Trophoblast cell (in vitro differentiated cells and primary cell): ENCODE data around the gene NKG7.

Experiments
- DNase-seq, 2 donors: peaks; one replicate each; pipeline ENCODE4 v3.0.0-alpha.2; 2016
- H2AFZ ChIP-seq: 2 replicates; pipeline ENCODE4 v1.6.1; 2013; ENCODE audit warnings: low read length, moderate library complexity, mild to moderate bottlenecking; ENCODE audit not compliant: insufficient read depth, poor library complexity
- H2AK5ac ChIP-seq: 2 replicates; pipeline ENCODE4 v1.6.1; 2013; ENCODE audit warnings: mild to moderate bottlenecking, low read length
- H2BK120ac ChIP-seq: 2 replicates; pipeline ENCODE4 v1.6.1; 2013; ENCODE audit warnings: low read length, mild to moderate bottlenecking, moderate library complexity; ENCODE audit not compliant: insufficient read depth, poor library complexity
- H2BK12ac ChIP-seq: 2 replicates; pipeline ENCODE4 v1.6.1; 2013; ENCODE audit warnings: mild to moderate bottlenecking, low read length, moderate library complexity
- H2BK5ac ChIP-seq: 2 replicates; pipeline ENCODE4 v1.6.1; 2013; ENCODE audit warnings: low read length, low read depth, moderate library complexity, mild to moderate bottlenecking; ENCODE audit not compliant: poor library complexity
- H3K14ac ChIP-seq: 2 replicates; pipeline ENCODE4 v1.6.1; 2013; ENCODE audit warnings: mild to moderate bottlenecking, low read length
- H3K18ac ChIP-seq: 2 replicates; pipeline ENCODE4 v1.6.1; 2013; ENCODE audit warnings: mild to moderate bottlenecking, low read length
- H3K23ac ChIP-seq: 2 replicates; pipeline ENCODE4 v1.6.1; 2013; ENCODE audit warnings: low read length
- H3K27ac ChIP-seq: 2 replicates; pipeline ENCODE4 v1.5.1; 2013; ENCODE audit warnings: low read depth, mild to moderate bottlenecking, inconsistent platforms, low read length, moderate library complexity
- H3K27me3 ChIP-seq: 2 replicates; pipeline ENCODE4 v1.6.1; 2013; ENCODE audit warnings: inconsistent platforms, mild to moderate bottlenecking, low read length, moderate library complexity; ENCODE audit not compliant: insufficient read depth
- H3K36me3 ChIP-seq, 2 experiments: 1 replicate in 1 of 2; 2 replicates in 1 of 2; pipeline ENCODE4 v1.6.1; 2013; ENCODE audit warnings: low read length in 2 of 2, mild to moderate bottlenecking in 2 of 2, moderate library complexity in 1 of 2; ENCODE audit not compliant: insufficient read depth in 2 of 2, control insufficient read depth in 1 of 2
- H3K4ac ChIP-seq: 2 replicates; pipeline ENCODE4 v1.6.1; 2013; ENCODE audit warnings: low read depth, mild to moderate bottlenecking, low read length, moderate library complexity
- H3K4me1 ChIP-seq, 2 experiments: 1 replicate in 1 of 2; 2 replicates in 1 of 2; pipeline ENCODE4 v1.6.1; 2013; ENCODE audit warnings: low read length in 2 of 2, mild to moderate bottlenecking in 2 of 2, moderate library complexity in 1 of 2; ENCODE audit not compliant: insufficient read depth in 2 of 2, control insufficient read depth in 1 of 2
- H3K4me2 ChIP-seq: 2 replicates; pipeline ENCODE4 v1.6.1; 2013; ENCODE audit warnings: inconsistent platforms, mild to moderate bottlenecking, low read length, moderate library complexity
- H3K4me3 ChIP-seq: 2 replicates; pipeline ENCODE4 v1.5.1; 2013; ENCODE audit warnings: mild to moderate bottlenecking, low read depth, low read length, inconsistent platforms
- H3K79me1 ChIP-seq: one replicate; pipeline ENCODE4 v1.6.1; 2013; ENCODE audit warnings: low read length
- H3K79me2 ChIP-seq: 2 replicates; pipeline ENCODE4 v1.6.1; 2013; ENCODE audit warnings: low read length, mild to moderate bottlenecking; ENCODE audit not compliant: control insufficient read depth, insufficient read depth, poor library complexity
- H3K9ac ChIP-seq: 2 replicates; pipeline ENCODE4 v1.6.1; 2013; ENCODE audit warnings: mild to moderate bottlenecking, low read length
- H3K9me3 ChIP-seq: 2 replicates; pipeline ENCODE4 v1.6.1; 2013; ENCODE audit warnings: low read depth, mild to moderate bottlenecking, control low read depth, inconsistent platforms, low read length; ENCODE audit not compliant: insufficient read depth
- H4K12ac ChIP-seq: 2 replicates; pipeline ENCODE4 v1.6.1; 2013; ENCODE audit warnings: low read depth, mild to moderate bottlenecking, low read length, moderate library complexity
- H4K8ac ChIP-seq: 2 replicates; pipeline ENCODE4 v1.6.1; 2013; ENCODE audit warnings: low read depth, mild to moderate bottlenecking, low read length, moderate library complexity
- H4K91ac ChIP-seq: one replicate; pipeline ENCODE4 v1.6.1; 2013; ENCODE audit warnings: low read depth, mild to moderate bottlenecking, low read length, moderate library complexity
- WGBS: extraction: QIAGEN DNeasy Blood & Tissue Kit; methylation state at CpG from one replicate; pipeline ENCODE4 v1.1.7; 2013; ENCODE audit warnings: missing lambda C conversion rate; ENCODE audit not compliant: insufficient read length, insufficient coverage; ENCODE audit errors: extremely low coverage; 5-methylcytosine and 5-hydroxymethylcytosine counted together

The NKG7 gene

DNA sequence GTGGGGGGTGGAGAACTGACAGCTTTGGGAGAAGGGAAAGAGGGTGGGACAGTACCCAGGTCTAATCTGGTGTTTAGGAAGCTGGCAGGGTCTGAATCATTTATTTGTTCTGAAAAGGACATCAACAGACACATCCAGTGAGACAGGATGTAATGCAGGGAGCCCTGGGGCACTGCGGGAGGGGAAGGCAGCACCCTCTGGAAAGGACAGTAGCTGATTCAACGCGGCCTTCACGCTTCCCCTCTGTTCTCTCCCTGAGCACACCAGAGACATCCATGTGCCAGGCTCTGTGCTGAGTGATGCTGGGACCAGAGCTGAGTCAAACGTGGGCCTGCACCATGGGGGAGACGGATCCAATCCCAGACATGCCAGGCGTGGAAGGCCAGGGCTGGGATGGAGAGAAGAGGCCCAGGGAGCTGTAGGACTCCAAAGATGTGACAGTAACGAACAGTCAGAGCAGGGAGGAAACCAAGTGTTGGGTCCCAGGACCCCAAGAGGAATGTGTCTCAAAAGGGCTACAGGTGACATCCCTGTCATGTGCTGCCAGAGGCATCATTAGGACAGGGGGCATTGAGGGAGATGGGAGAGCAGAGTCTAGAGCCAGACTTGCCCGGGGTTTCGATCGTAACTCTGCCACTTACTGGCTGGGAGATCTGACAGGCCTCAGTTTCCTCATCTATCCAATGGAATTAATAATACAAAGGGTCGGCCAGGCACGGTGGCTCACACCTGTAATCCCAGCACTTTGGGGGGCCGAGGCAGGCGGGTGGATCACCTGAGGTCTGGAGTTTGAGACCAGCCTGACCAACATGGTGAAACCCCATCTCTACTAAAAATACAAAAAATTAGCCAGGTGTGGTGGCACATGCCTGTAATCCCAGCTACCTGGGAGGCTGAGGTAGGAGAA lies 8.0 kb downstream of the NKG7 start:
- Histone ChIP-seq H3K27me3 (no peaks in the 10 kb centered on the region), H3K36me3 (no peaks in the 10 kb centered on the region), H4K8ac (no peak overlapping the region), H4K91ac (no peak overlapping the region), H2BK120ac (no peak overlapping the region), H3K9me3 (no peaks in the 10 kb centered on the region), H3K79me1 (peaks cover 26% of the 10 kb centered on the region), H4K12ac (no peak overlapping the region), H3K14ac (no peak overlapping the region), H2BK5ac (no peak overlapping the region), H3K4ac (no peak overlapping the region), H3K18ac (no peak overlapping the region), H3K4me1 (peaks cover 18 to 22% of the 10 kb centered on the region in 2 experiments), H2AK5ac (no peak overlapping the region), H2AFZ (no peak overlapping the region), H3K4me3 (no peak overlapping the region), H3K9ac (no peak overlapping the region), H3K27ac (no peak overlapping the region), H3K23ac (no peak overlapping the region), H2BK12ac (no peak overlapping the region), H3K79me2 (peaks cover 16% of the 10 kb centered on the region), H3K4me2 (no peak overlapping the region)
- DNase-seq: no peak
- no CpG with 5 or more reads among the region's 15 CpGs for WGBS

DNA sequence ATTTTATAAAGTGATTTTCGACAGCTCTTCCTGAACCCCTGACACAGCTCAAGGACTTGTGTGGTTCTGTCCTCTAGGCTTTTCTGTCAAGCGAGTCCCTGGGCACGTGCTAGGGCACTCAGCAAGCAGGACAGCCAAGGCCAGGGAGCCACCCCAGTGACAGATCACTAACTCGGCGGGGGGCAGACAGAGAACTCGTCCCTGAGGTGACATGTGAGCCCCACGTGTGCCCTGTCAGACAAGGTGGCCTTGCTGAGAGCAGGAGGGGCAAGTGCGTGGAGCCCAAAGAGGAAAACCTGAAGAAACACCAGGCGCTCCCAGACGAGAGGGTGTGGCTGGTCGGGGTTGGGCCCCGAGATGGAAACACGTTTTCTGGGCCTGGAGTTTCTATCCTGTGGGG lies 11.2 kb downstream of the NKG7 start:
- no peak for DNase-seq
- no CpG with 5 or more reads among the region's 13 CpGs for WGBS
- no peak overlapping the region for H3K4ac ChIP-seq
- H3K27ac ChIP-seq: no peak overlapping the region
- no peak overlapping the region for H3K18ac ChIP-seq
- H3K14ac ChIP-seq: no peak overlapping the region
- no peak overlapping the region for H4K8ac ChIP-seq
- H3K4me2 ChIP-seq: no peak overlapping the region
- H3K27me3 ChIP-seq: no peaks in the 10 kb centered on the region
- no peak overlapping the region for H3K4me3 ChIP-seq
- peaks cover 10 to 13% of the 10 kb centered on the region in 2 experiments for H3K4me1 ChIP-seq
- peaks cover 4% of the 10 kb centered on the region for H3K79me2 ChIP-seq
- H3K79me1 ChIP-seq: peaks cover 8% of the 10 kb centered on the region
- H2BK12ac ChIP-seq: no peak overlapping the region
- no peak overlapping the region for H4K12ac ChIP-seq
- no peak overlapping the region for H2BK5ac ChIP-seq
- H4K91ac ChIP-seq: no peak overlapping the region
- no peaks in the 10 kb centered on the region for H3K36me3 ChIP-seq
- H3K9me3 ChIP-seq: peaks cover 2% of the 10 kb centered on the region
- H2AK5ac ChIP-seq: no peak overlapping the region
- H2BK120ac ChIP-seq: no peak overlapping the region
- H3K9ac ChIP-seq: no peak overlapping the region
- H2AFZ ChIP-seq: no peak overlapping the region
- no peak overlapping the region for H3K23ac ChIP-seq

- H2AK5ac ChIP-seq: no peak overlapping the region
Observed at GRCh38 chr19:51359294-51359693, 13.2 kb downstream of the NKG7 start.

GRCh38 chr19:51357952-51358351 lies 14.5 kb downstream of the NKG7 start:
- no CpG with 5 or more reads among the region's 7 CpGs for WGBS
- Histone ChIP-seq H3K4me2 (no peak overlapping the region), H4K12ac (no peak overlapping the region), H2BK5ac (no peak overlapping the region), H3K4me1 (peaks cover 5% of the 10 kb centered on the region in 2 experiments), H3K27ac (no peak overlapping the region), H2AK5ac (no peak overlapping the region), H3K9me3 (peaks cover 3% of the 10 kb centered on the region), H3K27me3 (no peaks in the 10 kb centered on the region), H3K36me3 (peaks cover 0 to under 1% of the 10 kb centered on the region in 2 experiments), H3K4ac (no peak overlapping the region), H4K91ac (no peak overlapping the region), H2AFZ (no peak overlapping the region), H2BK12ac (no peak overlapping the region), H3K4me3 (no peak overlapping the region), H3K79me2 (no peaks in the 10 kb centered on the region), H3K9ac (no peak overlapping the region), H3K18ac (no peak overlapping the region), H2BK120ac (no peak overlapping the region), H3K14ac (no peak overlapping the region), H3K23ac (no peak overlapping the region), H3K79me1 (peaks cover 2% of the 10 kb centered on the region), H4K8ac (no peak overlapping the region)
- no peak for DNase-seq

More at GRCh38 chr19:51359294-51359693, 13.2 kb downstream of the NKG7 start:
- no peak overlapping the region for H3K4ac ChIP-seq
- no peak overlapping the region for H3K23ac ChIP-seq
- no peak overlapping the region for H3K4me2 ChIP-seq
- no peak overlapping the region for H4K91ac ChIP-seq
- H3K9ac ChIP-seq: no peak overlapping the region
- peaks cover 3% of the 10 kb centered on the region in 2 experiments for H3K4me1 ChIP-seq
- peaks cover 2% of the 10 kb centered on the region for H3K9me3 ChIP-seq
- H3K4me3 ChIP-seq: no peak overlapping the region
- no peak overlapping the region for H3K27ac ChIP-seq
- no peak overlapping the region for H3K14ac ChIP-seq
- no peak overlapping the region for H2BK12ac ChIP-seq
- H2BK120ac ChIP-seq: no peak overlapping the region
- H4K8ac ChIP-seq: no peak overlapping the region
- H3K36me3 ChIP-seq: no peaks in the 10 kb centered on the region
- no peak for DNase-seq
- no peaks in the 10 kb centered on the region for H3K79me2 ChIP-seq
- H3K27me3 ChIP-seq: no peaks in the 10 kb centered on the region
- no peak overlapping the region for H4K12ac ChIP-seq
- no peak overlapping the region for H2BK5ac ChIP-seq
- no peaks in the 10 kb centered on the region for H3K79me1 ChIP-seq
- no CpG with 5 or more reads among the region's 4 CpGs for WGBS
- no peak overlapping the region for H3K18ac ChIP-seq
- H2AFZ ChIP-seq: no peak overlapping the region
